Urinary bladder (tissue), 4 donors: ENCODE measurements around the gene PDE7B. TPM values are rescaled to one million over a fixed set of nuclear protein-coding genes. Genes with fewer than 3 reads are reported as not detected.
A peak's percentile ranks its signal among the peaks of the same experiment; 100 is the strongest.
"Not testable (repeated sequence)": the region's sequence is repeated elsewhere in the genome, so short reads cannot be mapped to it uniquely, and the experiment has no call there.

Experiments used
- DNase-seq: peaks from one replicate; pipeline ENCODE4 v3.0.0-alpha.2; 2015; ENCODE audit errors: extremely low spot score
- H3K27ac ChIP-seq: one replicate; pipeline ENCODE4 v1.5.1; 2013; ENCODE audit warnings: low read depth, mild to moderate bottlenecking, moderate library complexity
- H3K36me3 ChIP-seq: one replicate; pipeline ENCODE4 v1.6.1; 2013; ENCODE audit warnings: mild to moderate bottlenecking, moderate library complexity; ENCODE audit not compliant: insufficient read depth
- H3K4me1 ChIP-seq: one replicate; pipeline ENCODE4 v1.6.1; 2013; ENCODE audit warnings: mild to moderate bottlenecking, moderate library complexity; ENCODE audit not compliant: insufficient read depth
- H3K4me3 ChIP-seq: one replicate; pipeline ENCODE4 v1.5.1; 2013; ENCODE audit warnings: low read depth, low read length
- WGBS: extraction: QIAGEN DNeasy Blood & Tissue Kit; methylation state at CpG from one replicate; pipeline ENCODE4 v1.1.7; 2013; 5-methylcytosine and 5-hydroxymethylcytosine counted together
- polyA plus RNA-seq: library from polyadenylated mRNA; stranded (reverse); fragments of 200-250 nt; gene quantifications from one replicate; pipeline ENCODE4 v1.2.3, GENCODE V29; 2013
- total RNA-seq: library from RNA; depleted of rRNA; stranded (reverse); fragments of >200 nt; gene quantifications from one replicate; pipeline ENCODE4 v1.2.3, GENCODE V29; 2014
- donor health status: healthy with polysubstance abuse.
- donor health status: healthy.

Gene PDE7B
- total and polyA plus RNA-seq, 2 donors: 9.3 to 34.2 TPM

- H3K4me3 ChIP-seq: no peak overlapping the region
- H3K36me3 ChIP-seq: no peaks in the 10 kb centered on the region
- 91% methylated on average over 2 of the region's 2 CpGs for WGBS
- DNase-seq: no peak
- no peaks in the 10 kb centered on the region for H3K4me1 ChIP-seq
- H3K27ac ChIP-seq: no peak overlapping the region
Measured at GRCh38 chr6:135860361-135860760, 8.9 kb downstream of the PDE7B start.

GRCh38 chr6:135861189-135861588 is 9.7 kb downstream of the PDE7B start:
- Histone ChIP-seq H3K4me3 (no peak overlapping the region), H3K4me1 (no peaks in the 10 kb centered on the region), H3K27ac (peak overlapping the region; percentile 23), H3K36me3 (no peaks in the 10 kb centered on the region)
- 95% methylated on average over 1 of the region's 1 CpG for WGBS
- no peak for DNase-seq

- DNase-seq, H3K36me3 ChIP-seq, H3K27ac ChIP-seq, H3K4me1 ChIP-seq, H3K4me3 ChIP-seq: not testable (repeated sequence)
- 98% methylated on average over 2 of the region's 2 CpGs for WGBS
Measured at GRCh38 chr6:135864929-135865328, 13.4 kb downstream of the PDE7B start.

- 39% methylated on average over 7 of the region's 7 CpGs for WGBS
- H3K4me3 ChIP-seq: peak overlapping the region; percentile 14
- H3K27ac ChIP-seq: peak overlapping the region; percentile 18
- DNase-seq: no peak
- H3K4me1 ChIP-seq: no peaks in the 10 kb centered on the region
- no peaks in the 10 kb centered on the region for H3K36me3 ChIP-seq
Measured at GRCh38 chr6:135866445-135867123, 15.1 kb downstream of the PDE7B start.

GRCh38 chr6:135867332-135867731 is 15.8 kb downstream of the PDE7B start:
- Histone ChIP-seq H3K4me3 (no peak overlapping the region), H3K27ac (peak overlapping the region; percentile 10)
- WGBS: 78% methylated on average over 6 of the region's 6 CpGs

GRCh38 chr6:135869857-135870256 is 18.4 kb downstream of the PDE7B start:
- DNase-seq: no peak
- 96% methylated on average over 4 of the region's 4 CpGs for WGBS
- H3K4me1 ChIP-seq: no peaks in the 10 kb centered on the region
- H3K4me3 ChIP-seq: no peak overlapping the region
- no peaks in the 10 kb centered on the region for H3K36me3 ChIP-seq
- no peak overlapping the region for H3K27ac ChIP-seq

More at GRCh38 chr6:135867332-135867731, 15.8 kb downstream of the PDE7B start:
- Histone ChIP-seq H3K36me3 (no peaks in the 10 kb centered on the region), H3K4me1 (no peaks in the 10 kb centered on the region)
- DNase-seq: no peak

- Histone ChIP-seq H3K4me1 (no peaks in the 10 kb centered on the region), H3K27ac (no peak overlapping the region), H3K36me3 (no peaks in the 10 kb centered on the region), H3K4me3 (no peak overlapping the region)
- DNase-seq: no peak
- WGBS: 79% methylated on average over 2 of the region's 2 CpGs
Measured at GRCh38 chr6:135870722-135871121, 19.2 kb downstream of the PDE7B start.

GRCh38 chr6:135871296-135871695 is 19.8 kb downstream of the PDE7B start:
- no peaks in the 10 kb centered on the region for H3K36me3 ChIP-seq
- no peaks in the 10 kb centered on the region for H3K4me1 ChIP-seq
- H3K27ac ChIP-seq: no peak overlapping the region
- no peak for DNase-seq
- H3K4me3 ChIP-seq: no peak overlapping the region
- WGBS: 92% methylated on average over 1 of the region's 1 CpG

GRCh38 chr6:135871878-135872277 is 20.4 kb downstream of the PDE7B start:
- 72% methylated on average over 1 of the region's 1 CpG for WGBS
- H3K4me1 ChIP-seq: no peaks in the 10 kb centered on the region

GRCh38 chr6:135875446-135875845 is 23.9 kb downstream of the PDE7B start:
- 68% methylated on average over 2 of the region's 2 CpGs for WGBS
- H3K27ac ChIP-seq: no peak overlapping the region
- DNase-seq: no peak
- no peak overlapping the region for H3K4me3 ChIP-seq
- no peaks in the 10 kb centered on the region for H3K4me1 ChIP-seq
- no peaks in the 10 kb centered on the region for H3K36me3 ChIP-seq

More at GRCh38 chr6:135871878-135872277, 20.4 kb downstream of the PDE7B start:
- Histone ChIP-seq H3K36me3 (no peaks in the 10 kb centered on the region), H3K27ac (no peak overlapping the region), H3K4me3 (no peak overlapping the region)
- no peak for DNase-seq

GRCh38 chr6:135876058-135876457 is 24.6 kb downstream of the PDE7B start:
- H3K27ac ChIP-seq: no peak overlapping the region
- no peaks in the 10 kb centered on the region for H3K36me3 ChIP-seq
- no peak for DNase-seq
- 97% methylated on average over 4 of the region's 4 CpGs for WGBS
- H3K4me1 ChIP-seq: no peaks in the 10 kb centered on the region
- no peak overlapping the region for H3K4me3 ChIP-seq

GRCh38 chr6:135877666-135878065 is 26.2 kb downstream of the PDE7B start:
- no peak for DNase-seq
- H3K4me1 ChIP-seq: no peaks in the 10 kb centered on the region
- H3K27ac ChIP-seq: no peak overlapping the region
- no peaks in the 10 kb centered on the region for H3K36me3 ChIP-seq
- no peak overlapping the region for H3K4me3 ChIP-seq
- WGBS: 82% methylated on average over 6 of the region's 6 CpGs

GRCh38 chr6:135880066-135880972 is 28.8 kb downstream of the PDE7B start:
- 47% methylated on average over 7 of the region's 7 CpGs for WGBS
- H3K36me3 ChIP-seq: no peaks in the 10 kb centered on the region
- peak overlapping the region; percentile 26 for H3K4me3 ChIP-seq
- H3K27ac ChIP-seq: peak overlapping the region; percentile 40
- H3K4me1 ChIP-seq: no peaks in the 10 kb centered on the region
- DNase-seq: no peak

GRCh38 chr6:135883045-135883444 is 31.5 kb downstream of the PDE7B start:
- H3K4me1 ChIP-seq: no peaks in the 10 kb centered on the region
- no peak overlapping the region for H3K4me3 ChIP-seq
- no peak overlapping the region for H3K27ac ChIP-seq
- H3K36me3 ChIP-seq: no peaks in the 10 kb centered on the region
- DNase-seq: no peak
- WGBS: 71% methylated on average over 2 of the region's 2 CpGs
